ENCODE results near the gene TGFBRAP1.

DNA sequence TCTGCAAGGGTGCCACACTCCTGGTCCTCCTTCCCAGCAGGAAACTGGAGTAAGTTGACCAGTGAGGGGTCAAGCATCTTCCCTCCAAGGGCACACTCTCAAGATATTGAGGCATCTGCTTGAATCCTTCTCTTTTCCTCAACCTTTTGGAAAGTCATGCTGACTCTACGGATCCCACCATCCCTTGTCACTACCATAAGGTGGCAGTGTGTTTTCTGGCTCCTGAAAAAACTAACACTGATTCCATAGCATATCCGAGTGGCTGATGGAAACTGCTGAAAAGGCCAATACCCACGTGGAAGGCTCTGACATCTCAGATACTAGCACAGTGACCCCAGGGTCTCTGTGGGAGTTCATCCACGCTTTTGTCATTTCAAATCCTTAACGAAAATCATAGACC, 50.9 kb downstream of the TGFBRAP1 start:
- TF ChIP-seq, protein P1, sequence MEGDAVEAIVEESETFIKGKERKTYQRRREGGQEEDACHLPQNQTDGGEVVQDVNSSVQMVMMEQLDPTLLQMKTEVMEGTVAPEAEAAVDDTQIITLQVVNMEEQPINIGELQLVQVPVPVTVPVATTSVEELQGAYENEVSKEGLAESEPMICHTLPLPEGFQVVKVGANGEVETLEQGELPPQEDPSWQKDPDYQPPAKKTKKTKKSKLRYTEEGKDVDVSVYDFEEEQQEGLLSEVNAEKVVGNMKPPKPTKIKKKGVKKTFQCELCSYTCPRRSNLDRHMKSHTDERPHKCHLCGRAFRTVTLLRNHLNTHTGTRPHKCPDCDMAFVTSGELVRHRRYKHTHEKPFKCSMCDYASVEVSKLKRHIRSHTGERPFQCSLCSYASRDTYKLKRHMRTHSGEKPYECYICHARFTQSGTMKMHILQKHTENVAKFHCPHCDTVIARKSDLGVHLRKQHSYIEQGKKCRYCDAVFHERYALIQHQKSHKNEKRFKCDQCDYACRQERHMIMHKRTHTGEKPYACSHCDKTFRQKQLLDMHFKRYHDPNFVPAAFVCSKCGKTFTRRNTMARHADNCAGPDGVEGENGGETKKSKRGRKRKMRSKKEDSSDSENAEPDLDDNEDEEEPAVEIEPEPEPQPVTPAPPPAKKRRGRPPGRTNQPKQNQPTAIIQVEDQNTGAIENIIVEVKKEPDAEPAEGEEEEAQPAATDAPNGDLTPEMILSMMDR (conservative IDR thresholded peaks at IDR 0.05) = no peak
- TF ChIP-seq EZH2 (IDR thresholded peaks at IDR 0.05; ENCODE audit: low read depth) = no peak

Data from PC-9 (cell line).